ENCODE results near the gene FOSL1. TPM values are rescaled to one million over a fixed set of nuclear protein-coding genes. Genes with fewer than 3 reads are reported as not detected.

Gene FOSL1
- total RNA-seq, 1 experiment from 2014 or later: 186 TPM

DNA sequence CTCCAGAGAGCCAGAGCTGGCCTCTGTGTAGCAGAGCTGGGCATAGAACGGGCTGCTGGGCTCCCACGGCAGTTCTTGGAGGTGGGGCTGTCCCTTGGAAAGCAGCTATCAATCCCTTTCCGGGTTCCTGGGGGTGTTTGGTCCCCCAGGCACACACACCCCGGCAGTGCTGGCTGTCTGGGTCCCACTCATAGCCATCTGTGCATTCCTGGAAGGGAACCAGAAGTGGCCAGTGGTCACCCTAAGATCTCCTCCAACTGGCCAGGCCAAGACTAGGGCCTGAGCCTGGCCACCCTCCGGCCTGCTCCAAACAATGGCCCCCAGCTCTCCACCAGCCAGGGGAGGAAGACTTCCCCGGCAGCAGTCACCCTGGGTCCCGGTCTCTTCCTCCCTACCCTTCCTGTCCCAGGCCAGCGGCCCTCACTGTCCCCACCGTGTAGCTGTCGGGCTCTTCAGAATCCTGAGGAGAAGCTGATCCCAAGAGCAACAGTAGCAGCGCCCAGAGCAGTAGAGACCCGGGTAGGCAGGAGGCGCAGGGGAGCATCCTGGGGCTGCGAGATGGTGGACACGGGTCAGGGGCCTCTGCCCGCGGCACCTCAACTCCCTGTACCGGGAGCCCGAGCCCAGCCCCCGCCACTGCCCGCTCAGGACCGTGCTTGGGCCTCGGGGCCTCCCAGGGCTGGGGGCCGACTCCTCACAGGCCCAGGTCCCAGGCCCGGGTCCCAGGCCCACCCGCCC lies 28.2 kb downstream of the FOSL1 start:
- Histone ChIP-seq H3K4me1 (ENCODE audit: control insufficient read depth, insufficient read depth, low read length) (peaks cover 12% of the 10 kb centered on the region), H3K4me3 (ENCODE audit: low read depth in 2 of 2, low read length in 2 of 2) (peak overlapping the region; percentile 16 to 57; a peak in 2 of 4 replicates), H3K27me3 (ENCODE audit: control insufficient read depth, insufficient read depth, low read length) (no peaks in the 10 kb centered on the region), H3K36me3 (ENCODE audit: control insufficient read depth, insufficient read depth, low read length) (no peaks in the 10 kb centered on the region), H3K27ac (ENCODE audit: low read length) (peak overlapping the region; percentile 65), H3K9me3 (ENCODE audit: control insufficient read depth, insufficient read depth, low read depth, low read length) (no peaks in the 10 kb centered on the region)
- intact Hi-C loops (cut with micrococcal nuclease; ENCODE audit: unreplicated experiment): no loop called here
- in situ Hi-C loops (cut with HindIII; ENCODE audit: low pct_unique_long_range_greater_than_20kb, low sequenced_read_pairs): no loop called here
- TF ChIP-seq SIN3A (IDR thresholded peaks at IDR 0.05; ENCODE audit: borderline replicate concordance, insufficient read depth, low read depth, low read length): no peak
- TF ChIP-seq TCF7L2 (IDR thresholded peaks at IDR 0.05; ENCODE audit: low read depth, low read length): no peak
- TF ChIP-seq, protein P1, sequence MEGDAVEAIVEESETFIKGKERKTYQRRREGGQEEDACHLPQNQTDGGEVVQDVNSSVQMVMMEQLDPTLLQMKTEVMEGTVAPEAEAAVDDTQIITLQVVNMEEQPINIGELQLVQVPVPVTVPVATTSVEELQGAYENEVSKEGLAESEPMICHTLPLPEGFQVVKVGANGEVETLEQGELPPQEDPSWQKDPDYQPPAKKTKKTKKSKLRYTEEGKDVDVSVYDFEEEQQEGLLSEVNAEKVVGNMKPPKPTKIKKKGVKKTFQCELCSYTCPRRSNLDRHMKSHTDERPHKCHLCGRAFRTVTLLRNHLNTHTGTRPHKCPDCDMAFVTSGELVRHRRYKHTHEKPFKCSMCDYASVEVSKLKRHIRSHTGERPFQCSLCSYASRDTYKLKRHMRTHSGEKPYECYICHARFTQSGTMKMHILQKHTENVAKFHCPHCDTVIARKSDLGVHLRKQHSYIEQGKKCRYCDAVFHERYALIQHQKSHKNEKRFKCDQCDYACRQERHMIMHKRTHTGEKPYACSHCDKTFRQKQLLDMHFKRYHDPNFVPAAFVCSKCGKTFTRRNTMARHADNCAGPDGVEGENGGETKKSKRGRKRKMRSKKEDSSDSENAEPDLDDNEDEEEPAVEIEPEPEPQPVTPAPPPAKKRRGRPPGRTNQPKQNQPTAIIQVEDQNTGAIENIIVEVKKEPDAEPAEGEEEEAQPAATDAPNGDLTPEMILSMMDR (IDR thresholded peaks at IDR 0.05): no peak
- TF ChIP-seq, protein P2, sequence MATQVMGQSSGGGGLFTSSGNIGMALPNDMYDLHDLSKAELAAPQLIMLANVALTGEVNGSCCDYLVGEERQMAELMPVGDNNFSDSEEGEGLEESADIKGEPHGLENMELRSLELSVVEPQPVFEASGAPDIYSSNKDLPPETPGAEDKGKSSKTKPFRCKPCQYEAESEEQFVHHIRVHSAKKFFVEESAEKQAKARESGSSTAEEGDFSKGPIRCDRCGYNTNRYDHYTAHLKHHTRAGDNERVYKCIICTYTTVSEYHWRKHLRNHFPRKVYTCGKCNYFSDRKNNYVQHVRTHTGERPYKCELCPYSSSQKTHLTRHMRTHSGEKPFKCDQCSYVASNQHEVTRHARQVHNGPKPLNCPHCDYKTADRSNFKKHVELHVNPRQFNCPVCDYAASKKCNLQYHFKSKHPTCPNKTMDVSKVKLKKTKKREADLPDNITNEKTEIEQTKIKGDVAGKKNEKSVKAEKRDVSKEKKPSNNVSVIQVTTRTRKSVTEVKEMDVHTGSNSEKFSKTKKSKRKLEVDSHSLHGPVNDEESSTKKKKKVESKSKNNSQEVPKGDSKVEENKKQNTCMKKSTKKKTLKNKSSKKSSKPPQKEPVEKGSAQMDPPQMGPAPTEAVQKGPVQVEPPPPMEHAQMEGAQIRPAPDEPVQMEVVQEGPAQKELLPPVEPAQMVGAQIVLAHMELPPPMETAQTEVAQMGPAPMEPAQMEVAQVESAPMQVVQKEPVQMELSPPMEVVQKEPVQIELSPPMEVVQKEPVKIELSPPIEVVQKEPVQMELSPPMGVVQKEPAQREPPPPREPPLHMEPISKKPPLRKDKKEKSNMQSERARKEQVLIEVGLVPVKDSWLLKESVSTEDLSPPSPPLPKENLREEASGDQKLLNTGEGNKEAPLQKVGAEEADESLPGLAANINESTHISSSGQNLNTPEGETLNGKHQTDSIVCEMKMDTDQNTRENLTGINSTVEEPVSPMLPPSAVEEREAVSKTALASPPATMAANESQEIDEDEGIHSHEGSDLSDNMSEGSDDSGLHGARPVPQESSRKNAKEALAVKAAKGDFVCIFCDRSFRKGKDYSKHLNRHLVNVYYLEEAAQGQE (IDR thresholded peaks at IDR 0.05; ENCODE audit: insufficient read depth in 1 of 2, low read depth in 2 of 2, low read length in 1 of 2): no peak
- ATAC-seq (peak; percentile 14), DNase-seq (ENCODE audit: low read depth, low spot score) (no peak)
- CTCF ChIA-PET: interaction anchor here (0.7 to 1.6 kb wide), 4 partner anchors 12 to 184 kb away, joined by 3 to 6 read pairs (median 4); partner anchors contain the start of gene MUS81
- no TSS peak for BruUV-seq (replicated peaks)
- POLR2A ChIA-PET: interaction anchor here (0.5 to 1.4 kb wide), 3 partner anchors 19 to 1560 kb away, joined by 3 to 11 read pairs (median 5); no protein-coding TSS in a partner anchor

DNA sequence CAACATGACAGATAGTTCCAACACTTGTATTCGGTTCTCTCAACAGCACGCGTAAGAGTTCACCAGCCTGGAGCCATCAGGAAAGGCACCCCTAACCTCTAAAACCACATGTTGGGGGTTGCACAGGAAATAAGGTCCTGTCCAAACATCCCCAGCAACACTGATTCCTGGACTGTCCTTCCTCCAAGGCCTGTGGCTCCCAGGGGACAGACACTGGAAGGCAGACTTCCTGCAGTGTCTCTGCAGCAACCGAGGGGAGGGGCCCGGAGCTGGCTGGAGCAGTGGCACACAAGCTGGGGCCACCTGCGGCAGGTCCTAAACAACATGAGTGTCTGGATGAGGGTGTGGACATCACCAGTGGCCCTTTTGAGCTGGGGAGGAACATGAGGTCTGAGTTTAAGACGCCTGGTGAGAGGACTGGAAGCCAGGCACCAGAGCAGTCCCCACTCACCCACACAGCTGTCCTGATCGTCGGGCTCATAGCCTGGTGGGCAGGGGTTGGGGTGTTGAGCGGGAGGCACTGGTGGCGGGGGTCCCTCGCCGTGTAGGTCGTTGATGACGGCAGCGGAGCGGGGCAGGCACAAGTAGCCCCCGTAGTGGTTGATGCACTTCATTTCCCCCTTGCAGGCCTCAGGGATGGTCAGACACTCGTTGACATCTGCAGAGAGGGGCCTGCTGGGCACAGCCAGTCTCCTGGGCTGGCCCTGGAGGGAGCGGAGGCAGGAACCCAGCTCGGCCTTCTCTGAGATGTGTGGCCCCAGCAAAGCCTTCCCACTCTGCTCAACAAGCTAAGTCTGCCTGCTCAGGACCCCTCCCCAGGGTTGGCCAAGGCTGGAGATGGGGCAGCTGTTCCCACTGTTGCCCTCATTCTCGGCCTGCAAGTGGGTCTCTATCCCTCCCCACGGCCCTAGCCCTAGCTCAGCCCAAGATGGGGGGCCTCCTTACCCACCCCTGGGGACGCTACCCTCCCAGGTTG lies 29.2 kb downstream of the FOSL1 start:
- intact Hi-C loops (cut with micrococcal nuclease; ENCODE audit: unreplicated experiment): no loop called here
- ATAC-seq (no peak), DNase-seq (ENCODE audit: low read depth, low spot score) (no peak)
- H3K9me3 ChIP-seq (ENCODE audit: control insufficient read depth, insufficient read depth, low read depth, low read length): no peaks in the 10 kb centered on the region
- ChIA-PET CTCF (interaction anchor here (0.6 to 1.9 kb wide), 5 partner anchors 11 to 118 kb away, joined by 3 to 10 read pairs (median 5); partner anchors contain the start of gene MUS81), POLR2A (interaction anchor here (1.4 to 2.1 kb wide), 3 partner anchors 10 to 18 kb away, joined by 5 to 9 read pairs (median 7); partner anchors contain the start of gene MUS81)
- BruUV-seq (replicated peaks): no TSS peak
- no peaks in the 10 kb centered on the region for H3K27me3 ChIP-seq (ENCODE audit: control insufficient read depth, insufficient read depth, low read length)
- TF ChIP-seq, protein P1 (IDR thresholded peaks at IDR 0.05): no peak
- no peak for TF ChIP-seq TCF7L2 (IDR thresholded peaks at IDR 0.05; ENCODE audit: low read depth, low read length)
- TF ChIP-seq, protein P2 (IDR thresholded peaks at IDR 0.05; ENCODE audit: insufficient read depth in 1 of 2, low read depth in 2 of 2, low read length in 1 of 2): no peak
- peak; percentile 34; the same call in 1 of the 2 replicates for TF ChIP-seq POLR2AphosphoS5 (IDR thresholded peaks at IDR 0.05; ENCODE audit: low read depth, low read length)
- no peak for TF ChIP-seq SIN3A (IDR thresholded peaks at IDR 0.05; ENCODE audit: borderline replicate concordance, insufficient read depth, low read depth, low read length)
- in situ Hi-C loops (cut with HindIII; ENCODE audit: low pct_unique_long_range_greater_than_20kb, low sequenced_read_pairs): no loop called here
- peaks cover 15% of the 10 kb centered on the region for H3K4me1 ChIP-seq (ENCODE audit: control insufficient read depth, insufficient read depth, low read length)
- H3K27ac ChIP-seq (ENCODE audit: low read length): peak overlapping the region; percentile 60
- H3K36me3 ChIP-seq (ENCODE audit: control insufficient read depth, insufficient read depth, low read length): no peaks in the 10 kb centered on the region
- H3K4me3 ChIP-seq (ENCODE audit: low read depth in 2 of 2, low read length in 2 of 2): no peak overlapping the region
